ENCODE data around the gene PRTFDC1.

The PRTFDC1 gene

GRCh38 chr10:24897326-24897926 is 55.0 kb downstream of the PRTFDC1 start:
- H3K27ac Mint-ChIP-seq = no peak overlapping the region
- intact Hi-C loops (cut with micrococcal nuclease) = no loop called here
- H3K4me3 Mint-ChIP-seq = no peak overlapping the region
- H3K9me3 Mint-ChIP-seq = no peaks in the 10 kb centered on the region
- H3K36me3 Mint-ChIP-seq (ENCODE audit: low read depth) = no peaks in the 10 kb centered on the region
- no peaks in the 10 kb centered on the region for H3K27me3 Mint-ChIP-seq
- peaks cover 28% of the 10 kb centered on the region for H3K4me1 Mint-ChIP-seq (ENCODE audit: low read depth)

- Mint-ChIP-seq H3K4me3 (no peak overlapping the region), H3K27me3 (peaks cover 4% of the 10 kb centered on the region), H3K4me1 (ENCODE audit: low read depth) (peaks cover 23% of the 10 kb centered on the region), H3K36me3 (ENCODE audit: low read depth) (no peaks in the 10 kb centered on the region), H3K27ac (no peak overlapping the region), H3K9me3 (no peaks in the 10 kb centered on the region)
- intact Hi-C loops (cut with micrococcal nuclease) = no loop called here
Measured at GRCh38 chr10:24894728-24895127, 57.7 kb downstream of the PRTFDC1 start.

- Mint-ChIP-seq H3K36me3 (ENCODE audit: low read depth) (no peaks in the 10 kb centered on the region), H3K27me3 (peaks cover 4% of the 10 kb centered on the region), H3K27ac (no peak overlapping the region), H3K4me3 (no peak overlapping the region), H3K9me3 (no peaks in the 10 kb centered on the region), H3K4me1 (ENCODE audit: low read depth) (peaks cover 22% of the 10 kb centered on the region)
- intact Hi-C loops (cut with micrococcal nuclease) = no loop called here
Measured at GRCh38 chr10:24894309-24894708, 58.1 kb downstream of the PRTFDC1 start.

- Mint-ChIP-seq H3K27me3 (peaks cover 4% of the 10 kb centered on the region), H3K27ac (no peak overlapping the region), H3K9me3 (no peaks in the 10 kb centered on the region), H3K4me1 (ENCODE audit: low read depth) (peaks cover 22% of the 10 kb centered on the region), H3K4me3 (no peak overlapping the region), H3K36me3 (ENCODE audit: low read depth) (no peaks in the 10 kb centered on the region)
- intact Hi-C loops (cut with micrococcal nuclease) = no loop called here
Measured at GRCh38 chr10:24893127-24893526, 59.3 kb downstream of the PRTFDC1 start.

- peaks cover 29% of the 10 kb centered on the region for H3K4me1 Mint-ChIP-seq (ENCODE audit: low read depth)
- intact Hi-C loops (cut with micrococcal nuclease) = no loop called here
- H3K9me3 Mint-ChIP-seq = peaks cover 10% of the 10 kb centered on the region
- H3K4me3 Mint-ChIP-seq = no peak overlapping the region
- peaks cover 4% of the 10 kb centered on the region for H3K27me3 Mint-ChIP-seq
- H3K27ac Mint-ChIP-seq = no peak overlapping the region
- H3K36me3 Mint-ChIP-seq (ENCODE audit: low read depth) = no peaks in the 10 kb centered on the region
Measured at GRCh38 chr10:24891823-24892222, 60.6 kb downstream of the PRTFDC1 start.

GRCh38 chr10:24889639-24890038 is 62.8 kb downstream of the PRTFDC1 start:
- H3K36me3 Mint-ChIP-seq (ENCODE audit: low read depth) = no peaks in the 10 kb centered on the region
- H3K4me3 Mint-ChIP-seq = no peak overlapping the region
- H3K27ac Mint-ChIP-seq = no peak overlapping the region
- H3K27me3 Mint-ChIP-seq = peaks cover 4% of the 10 kb centered on the region
- H3K4me1 Mint-ChIP-seq (ENCODE audit: low read depth) = peaks cover 26% of the 10 kb centered on the region
- intact Hi-C loops (cut with micrococcal nuclease) = no loop called here
- peaks cover 10% of the 10 kb centered on the region for H3K9me3 Mint-ChIP-seq

GRCh38 chr10:24887855-24888231 is 64.6 kb downstream of the PRTFDC1 start:
- intact Hi-C loops (cut with micrococcal nuclease) = no loop called here

GRCh38 chr10:24886290-24886680 is 66.1 kb downstream of the PRTFDC1 start:
- intact Hi-C loops (cut with micrococcal nuclease) = no loop called here
- Mint-ChIP-seq H3K27me3 (peaks cover 4% of the 10 kb centered on the region), H3K9me3 (peaks cover 10% of the 10 kb centered on the region), H3K4me3 (no peak overlapping the region), H3K4me1 (ENCODE audit: low read depth) (peaks cover 26% of the 10 kb centered on the region), H3K27ac (no peak overlapping the region), H3K36me3 (ENCODE audit: low read depth) (no peaks in the 10 kb centered on the region)

More at GRCh38 chr10:24887855-24888231, 64.6 kb downstream of the PRTFDC1 start:
- no peak overlapping the region for H3K4me3 Mint-ChIP-seq
- peaks cover 4% of the 10 kb centered on the region for H3K27me3 Mint-ChIP-seq
- peaks cover 26% of the 10 kb centered on the region for H3K4me1 Mint-ChIP-seq (ENCODE audit: low read depth)
- H3K9me3 Mint-ChIP-seq = peaks cover 10% of the 10 kb centered on the region
- H3K27ac Mint-ChIP-seq = no peak overlapping the region
- no peaks in the 10 kb centered on the region for H3K36me3 Mint-ChIP-seq (ENCODE audit: low read depth)

GRCh38 chr10:24885551-24886289 is 66.7 kb downstream of the PRTFDC1 start:
- H3K4me3 Mint-ChIP-seq = no peak overlapping the region
- intact Hi-C loops (cut with micrococcal nuclease) = no loop called here
- peaks cover 10% of the 10 kb centered on the region for H3K9me3 Mint-ChIP-seq
- peaks cover 29% of the 10 kb centered on the region for H3K4me1 Mint-ChIP-seq (ENCODE audit: low read depth)
- no peaks in the 10 kb centered on the region for H3K36me3 Mint-ChIP-seq (ENCODE audit: low read depth)
- no peak overlapping the region for H3K27ac Mint-ChIP-seq
- H3K27me3 Mint-ChIP-seq = peaks cover 3% of the 10 kb centered on the region

GRCh38 chr10:24884793-24885192 is 67.6 kb downstream of the PRTFDC1 start:
- peaks cover 10% of the 10 kb centered on the region for H3K9me3 Mint-ChIP-seq
- H3K36me3 Mint-ChIP-seq (ENCODE audit: low read depth) = no peaks in the 10 kb centered on the region
- intact Hi-C loops (cut with micrococcal nuclease) = loop anchor here (5.0 kb wide), 1 partner anchor 38 kb away; no protein-coding TSS in a partner anchor
- peaks cover 25% of the 10 kb centered on the region for H3K4me1 Mint-ChIP-seq (ENCODE audit: low read depth)
- H3K27me3 Mint-ChIP-seq = peaks cover under 1% of the 10 kb centered on the region
- no peak overlapping the region for H3K27ac Mint-ChIP-seq
- no peak overlapping the region for H3K4me3 Mint-ChIP-seq

- intact Hi-C loops (cut with micrococcal nuclease) = loop anchor here (5.0 kb wide), 1 partner anchor 38 kb away; no protein-coding TSS in a partner anchor
- peaks cover 26% of the 10 kb centered on the region for H3K4me1 Mint-ChIP-seq (ENCODE audit: low read depth)
- no peak overlapping the region for H3K27ac Mint-ChIP-seq
- H3K4me3 Mint-ChIP-seq = no peak overlapping the region
- H3K27me3 Mint-ChIP-seq = peaks cover 2% of the 10 kb centered on the region
- H3K36me3 Mint-ChIP-seq (ENCODE audit: low read depth) = no peaks in the 10 kb centered on the region
- H3K9me3 Mint-ChIP-seq = peaks cover 10% of the 10 kb centered on the region
Measured at GRCh38 chr10:24884316-24884715, 68.1 kb downstream of the PRTFDC1 start.

GRCh38 chr10:24883176-24883575 is 69.2 kb downstream of the PRTFDC1 start:
- H3K9me3 Mint-ChIP-seq = peaks cover 10% of the 10 kb centered on the region
- H3K27me3 Mint-ChIP-seq = peaks cover 2% of the 10 kb centered on the region
- H3K27ac Mint-ChIP-seq = peak overlapping the region; percentile 55
- no peaks in the 10 kb centered on the region for H3K36me3 Mint-ChIP-seq (ENCODE audit: low read depth)
- intact Hi-C loops (cut with micrococcal nuclease) = loop anchor here (5.0 kb wide), 1 partner anchor 39 kb away; no protein-coding TSS in a partner anchor
- peaks cover 33% of the 10 kb centered on the region for H3K4me1 Mint-ChIP-seq (ENCODE audit: low read depth)
- peak overlapping the region; percentile 13 for H3K4me3 Mint-ChIP-seq

GRCh38 chr10:24882047-24882698 is 70.2 kb downstream of the PRTFDC1 start:
- H3K27me3 Mint-ChIP-seq = peaks cover 3% of the 10 kb centered on the region
- H3K9me3 Mint-ChIP-seq = peaks cover 2% of the 10 kb centered on the region
- H3K27ac Mint-ChIP-seq = no peak overlapping the region
- H3K36me3 Mint-ChIP-seq (ENCODE audit: low read depth) = no peaks in the 10 kb centered on the region
- peaks cover 27% of the 10 kb centered on the region for H3K4me1 Mint-ChIP-seq (ENCODE audit: low read depth)
- intact Hi-C loops (cut with micrococcal nuclease) = loop anchor here (5.0 kb wide), 1 partner anchor 40 kb away; no protein-coding TSS in a partner anchor
- H3K4me3 Mint-ChIP-seq = no peak overlapping the region

- Mint-ChIP-seq H3K9me3 (peaks cover 8% of the 10 kb centered on the region), H3K27me3 (peaks cover 3% of the 10 kb centered on the region), H3K4me3 (no peak overlapping the region), H3K27ac (no peak overlapping the region), H3K36me3 (ENCODE audit: low read depth) (no peaks in the 10 kb centered on the region), H3K4me1 (ENCODE audit: low read depth) (peaks cover 27% of the 10 kb centered on the region)
- intact Hi-C loops (cut with micrococcal nuclease) = loop anchor here (5.0 to 10.0 kb wide), 2 partner anchors 42 to 155 kb away; partner anchors contain the start of gene ARHGAP21
Measured at GRCh38 chr10:24879861-24880260, 72.5 kb downstream of the PRTFDC1 start.
